ENCODE results near the gene IRGC.
A peak's percentile ranks its signal among the peaks of the same experiment; 100 is the strongest.

The IRGC gene, protein sequence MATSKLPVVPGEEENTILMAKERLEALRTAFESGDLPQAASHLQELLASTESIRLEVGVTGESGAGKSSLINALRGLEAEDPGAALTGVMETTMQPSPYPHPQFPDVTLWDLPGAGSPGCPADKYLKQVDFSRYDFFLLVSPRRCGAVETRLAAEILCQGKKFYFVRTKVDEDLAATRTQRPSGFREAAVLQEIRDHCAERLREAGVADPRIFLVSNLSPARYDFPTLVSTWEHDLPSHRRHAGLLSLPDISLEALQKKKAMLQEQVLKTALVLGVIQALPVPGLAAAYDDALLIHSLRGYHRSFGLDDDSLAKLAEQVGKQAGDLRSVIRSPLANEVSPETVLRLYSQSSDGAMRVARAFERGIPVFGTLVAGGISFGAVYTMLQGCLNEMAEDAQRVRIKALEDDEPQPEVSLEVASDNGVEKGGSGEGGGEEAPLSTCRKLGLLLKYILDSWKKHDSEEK
- total RNA-seq = 0 reads per million in 9 experiments

DNA sequence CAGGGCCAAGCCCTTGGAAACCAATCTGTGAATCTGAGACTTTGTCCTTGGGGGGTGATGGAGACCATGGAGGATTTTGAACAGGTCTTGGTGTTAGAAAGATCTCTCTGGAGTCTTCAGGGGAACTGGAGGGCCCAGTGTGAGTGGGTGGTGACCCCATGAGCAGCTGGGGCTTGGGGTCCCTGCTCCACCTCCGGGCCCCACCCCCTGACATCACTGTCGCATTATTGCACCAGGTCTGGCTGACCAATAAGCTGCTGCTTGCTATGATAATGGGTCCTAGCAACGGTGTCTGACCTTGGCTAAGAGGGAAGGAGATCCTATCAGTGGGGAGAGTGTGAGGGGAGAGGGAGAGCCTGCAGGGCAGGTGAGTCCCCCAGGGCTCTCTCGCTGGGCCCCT lies at the start of gene IRGC:
TSS of gene IRGC (plus strand) at position 301 of the 400 bp plus-strand sequence. CDS start 2,483 bp downstream, outside the sequence.
- DNase-seq = no peak
- Mint-ChIP-seq H3K27me3 (peaks cover 45 to 71% of the 10 kb centered on the region in 2 donors), H3K4me1 (ENCODE audit: low read depth in 2 of 2) (no peaks in the 10 kb centered on the region), H3K4me3 (no peak within 1 kb of the TSS), H3K27ac (no peak within 1 kb of the TSS), H3K9me3 (no peaks in the 10 kb centered on the region), H3K36me3 (ENCODE audit: insufficient read depth) (no peaks in the 10 kb centered on the region)
- no peak for ATAC-seq (replicated peaks)

DNA sequence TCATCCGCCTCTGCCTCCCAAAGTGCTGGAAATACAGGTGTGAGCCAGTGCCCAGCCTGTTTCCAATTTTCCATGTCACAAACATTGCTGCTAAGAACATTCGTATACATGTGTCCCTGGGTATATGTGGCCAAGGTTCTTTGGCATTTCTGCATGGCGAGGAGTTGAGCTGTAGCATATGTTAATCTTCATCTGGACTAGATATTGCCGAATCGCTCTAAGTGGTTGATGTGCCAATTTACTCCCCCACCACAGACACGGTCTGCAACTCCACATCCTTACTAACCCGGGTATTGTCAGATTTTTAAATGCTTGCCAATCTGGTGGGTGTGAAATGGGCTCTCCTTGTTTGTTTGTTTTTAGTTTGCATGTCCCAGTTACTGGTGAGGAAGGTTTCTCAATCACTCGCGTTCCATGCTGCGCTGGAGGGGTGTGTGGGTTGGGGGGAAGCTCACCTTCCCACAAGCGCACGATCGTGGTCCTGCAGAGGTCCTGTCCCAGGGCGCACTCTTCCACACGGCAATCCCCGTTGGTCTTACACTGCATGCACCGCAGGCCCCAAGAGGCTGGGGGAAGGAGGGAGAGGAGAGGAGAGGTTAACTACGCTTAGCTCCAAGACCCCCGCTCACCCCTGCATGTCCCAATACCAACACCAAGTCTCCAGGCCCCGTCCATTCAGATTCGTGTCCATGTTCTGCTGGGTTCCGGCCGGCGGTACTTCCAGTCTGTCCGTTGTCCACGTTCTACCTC lies 48.6 kb upstream of the IRGC start:
- Mint-ChIP-seq H3K9me3 (peaks cover 0 to 3% of the 10 kb centered on the region in 2 donors), H3K36me3 (ENCODE audit: insufficient read depth) (peaks cover 22% of the 10 kb centered on the region), H3K4me3 (peak overlapping the region; percentile 85 to 90), H3K4me1 (ENCODE audit: low read depth in 2 of 2) (peaks cover 34 to 36% of the 10 kb centered on the region in 2 donors), H3K27ac (peak overlapping the region in 1 of 2 donors; percentile 38), H3K27me3 (no peaks in the 10 kb centered on the region)
- DNase-seq (no peak), ATAC-seq (replicated peaks) (no peak)

DNA sequence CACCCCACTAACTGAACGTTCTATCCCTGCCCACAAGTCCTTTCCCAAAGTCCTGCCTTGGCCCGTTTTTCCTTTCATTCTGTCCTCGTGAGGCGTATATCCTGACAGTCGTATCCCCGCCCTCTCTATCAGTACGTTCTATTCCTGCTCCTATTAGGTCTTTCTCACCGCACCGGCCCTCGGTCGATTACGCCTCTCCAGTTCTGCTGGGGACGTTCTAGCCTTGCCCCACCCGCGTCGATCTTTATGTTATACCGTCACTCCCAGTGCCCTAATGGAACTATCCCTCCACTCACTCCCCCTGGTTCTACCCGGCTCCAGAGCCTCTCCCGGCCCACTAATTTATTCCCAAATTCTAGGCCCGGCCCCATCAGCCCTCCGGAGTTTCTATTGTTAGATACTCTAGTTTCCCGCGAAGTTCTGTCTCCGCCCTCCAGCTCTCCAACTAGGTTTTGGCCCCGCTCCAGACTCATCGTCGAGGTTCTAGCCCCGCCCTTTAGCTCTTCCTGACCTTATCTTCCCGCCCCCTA lies 47.9 kb upstream of the IRGC start:
- Mint-ChIP-seq H3K4me1 (ENCODE audit: low read depth in 2 of 2) (peaks cover 34 to 36% of the 10 kb centered on the region in 2 donors), H3K27me3 (no peaks in the 10 kb centered on the region), H3K36me3 (ENCODE audit: insufficient read depth) (peaks cover 18% of the 10 kb centered on the region), H3K4me3 (peak overlapping the region; percentile 85 to 90), H3K9me3 (peaks cover 0 to 3% of the 10 kb centered on the region in 2 donors), H3K27ac (peak overlapping the region; percentile 71 to 82)
- ATAC-seq (replicated peaks) = no peak
- peak in 1 of 3 experiments; percentile 3 for DNase-seq

DNA sequence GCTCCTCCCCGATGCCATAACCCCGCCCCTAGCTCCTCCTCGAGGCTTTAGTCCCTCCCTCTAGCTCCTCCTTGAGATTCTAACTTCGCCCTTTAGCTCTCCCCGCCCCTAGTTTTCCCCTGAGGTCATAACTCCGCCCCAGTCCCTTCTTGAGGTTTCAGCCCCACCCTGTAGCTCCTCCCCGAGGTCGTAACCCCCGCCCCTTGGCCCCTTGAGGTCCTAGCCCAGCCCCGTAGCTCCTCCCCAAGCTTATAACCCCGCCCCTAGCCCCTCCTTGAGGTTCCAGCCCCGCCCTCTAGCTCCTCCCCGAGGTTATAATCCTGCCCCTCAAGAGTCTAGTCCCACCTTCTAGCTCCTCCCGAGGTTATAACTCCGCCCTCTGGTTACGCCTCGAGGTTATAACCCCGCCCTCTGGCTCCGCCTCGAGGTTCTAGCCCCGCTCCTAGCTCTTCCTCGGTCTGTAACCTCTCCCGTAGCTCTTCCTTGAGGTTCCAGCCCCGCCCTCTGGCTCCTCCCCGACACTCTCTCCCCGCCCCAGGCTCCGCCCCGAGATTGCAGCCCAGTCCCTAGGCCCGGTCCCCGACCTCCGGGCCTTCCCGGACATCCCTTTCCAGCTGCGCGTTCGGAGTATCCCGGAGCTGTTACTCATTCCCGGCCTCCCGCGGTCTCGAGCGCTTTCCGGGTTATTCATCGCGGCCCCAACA lies 47.3 kb upstream of the IRGC start:
- no peaks in the 10 kb centered on the region for H3K27me3 Mint-ChIP-seq
- H3K4me1 Mint-ChIP-seq (ENCODE audit: low read depth in 2 of 2) = peaks cover 32 to 34% of the 10 kb centered on the region in 2 donors

DNA sequence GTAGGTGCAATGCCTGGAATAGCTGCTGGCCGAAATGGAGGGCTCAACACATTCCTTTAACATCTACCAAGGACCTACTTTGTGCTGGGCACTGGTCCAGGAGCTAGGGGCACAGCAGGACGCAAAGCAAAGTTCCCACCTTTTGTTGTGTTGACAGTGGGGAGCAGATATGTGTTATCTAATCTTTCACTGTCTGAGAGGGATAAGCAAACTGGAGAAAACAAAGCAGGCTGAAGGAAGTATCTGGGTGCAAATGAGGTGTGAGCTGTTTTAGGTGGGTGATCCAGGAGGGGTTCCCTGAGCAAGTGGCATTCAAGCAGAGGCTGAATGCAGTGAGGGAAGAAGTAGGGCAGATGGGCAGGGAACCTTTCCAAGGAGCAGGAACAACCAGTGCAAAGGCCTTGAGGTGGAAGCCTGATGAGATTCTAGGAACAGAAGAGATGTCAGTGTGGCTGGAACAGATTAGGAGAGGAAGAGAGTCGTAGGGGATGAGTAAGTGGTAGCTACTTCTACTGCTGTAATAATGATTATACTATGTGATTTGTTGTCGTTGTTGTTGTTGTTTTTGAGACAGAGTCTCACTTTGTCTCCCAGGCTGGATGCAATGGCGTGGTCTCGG lies 43.7 kb upstream of the IRGC start:
- peaks cover 11% of the 10 kb centered on the region for H3K36me3 Mint-ChIP-seq (ENCODE audit: insufficient read depth)
- peaks cover 0 to 3% of the 10 kb centered on the region in 2 donors for H3K9me3 Mint-ChIP-seq
- ATAC-seq (replicated peaks) (no peak), DNase-seq (no peak)
- no peak overlapping the region for H3K4me3 Mint-ChIP-seq
- H3K27ac Mint-ChIP-seq = no peak overlapping the region
- peaks cover 22 to 26% of the 10 kb centered on the region in 2 donors for H3K4me1 Mint-ChIP-seq (ENCODE audit: low read depth in 2 of 2)
- no peaks in the 10 kb centered on the region for H3K27me3 Mint-ChIP-seq

More for the DNA sequence above, 47.3 kb upstream of the IRGC start:
- Mint-ChIP-seq H3K36me3 (ENCODE audit: insufficient read depth) (peaks cover 18% of the 10 kb centered on the region), H3K27ac (peak overlapping the region; percentile 71 to 82), H3K4me3 (peak overlapping the region; percentile 85 to 90), H3K9me3 (peaks cover 0 to 3% of the 10 kb centered on the region in 2 donors)
- DNase-seq = peak; percentile 91 to 95 (median 93)
- ATAC-seq (replicated peaks) = peak; percentile 80

DNA sequence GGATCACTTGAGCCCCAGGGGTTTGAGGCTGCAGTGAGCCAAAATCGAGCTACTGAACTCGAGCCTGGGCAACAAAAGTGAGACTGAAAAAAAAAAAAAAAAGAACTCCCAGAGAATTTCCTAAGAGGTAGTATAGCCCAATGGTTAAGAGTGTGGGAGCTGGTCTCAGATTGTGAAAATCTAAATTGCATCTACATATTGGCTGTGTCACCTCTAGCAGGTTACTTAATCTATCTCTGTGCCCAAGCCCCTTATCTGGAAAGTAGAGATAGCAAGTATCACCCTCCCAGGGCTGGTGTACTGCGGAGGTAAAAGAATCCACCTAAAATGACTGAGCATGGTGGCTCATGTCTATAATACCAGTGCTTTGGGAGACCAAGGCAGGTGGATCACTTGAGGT lies 42.2 kb upstream of the IRGC start:
- H3K27me3 Mint-ChIP-seq = no peaks in the 10 kb centered on the region
- H3K27ac Mint-ChIP-seq = no peak overlapping the region
- H3K4me1 Mint-ChIP-seq (ENCODE audit: low read depth in 2 of 2) = peaks cover 12 to 16% of the 10 kb centered on the region in 2 donors
- no peaks in the 10 kb centered on the region for H3K9me3 Mint-ChIP-seq
- peaks cover 8% of the 10 kb centered on the region for H3K36me3 Mint-ChIP-seq (ENCODE audit: insufficient read depth)
- ATAC-seq (replicated peaks) (no peak), DNase-seq (no peak)
- H3K4me3 Mint-ChIP-seq = no peak overlapping the region

DNA sequence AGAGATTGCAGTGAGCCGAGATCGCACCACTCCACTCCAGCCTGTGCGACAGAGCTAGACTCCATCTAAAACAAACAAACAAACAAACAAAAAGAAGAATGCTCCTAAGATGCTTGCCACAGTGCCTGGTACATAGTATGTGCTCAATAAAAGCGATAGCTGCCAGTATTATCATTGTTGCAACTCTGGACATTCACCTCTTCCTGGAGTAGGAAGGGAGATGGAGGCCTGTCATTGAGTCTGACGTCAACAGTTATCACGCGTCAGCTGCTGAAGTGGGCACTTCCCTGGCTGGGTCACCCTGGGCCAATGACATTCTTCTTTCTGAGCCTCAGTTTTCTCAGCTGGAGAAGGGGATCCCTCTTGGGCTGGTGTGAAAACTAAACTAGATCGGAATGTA lies 41.7 kb upstream of the IRGC start:
- DNase-seq = no peak
- no peak overlapping the region for H3K4me3 Mint-ChIP-seq
- H3K27me3 Mint-ChIP-seq = no peaks in the 10 kb centered on the region
- peaks cover 8% of the 10 kb centered on the region for H3K36me3 Mint-ChIP-seq (ENCODE audit: insufficient read depth)
- H3K4me1 Mint-ChIP-seq (ENCODE audit: low read depth in 2 of 2) = peaks cover 11 to 12% of the 10 kb centered on the region in 2 donors
- no peak for ATAC-seq (replicated peaks)
- H3K27ac Mint-ChIP-seq = no peak overlapping the region
- no peaks in the 10 kb centered on the region for H3K9me3 Mint-ChIP-seq

DNA sequence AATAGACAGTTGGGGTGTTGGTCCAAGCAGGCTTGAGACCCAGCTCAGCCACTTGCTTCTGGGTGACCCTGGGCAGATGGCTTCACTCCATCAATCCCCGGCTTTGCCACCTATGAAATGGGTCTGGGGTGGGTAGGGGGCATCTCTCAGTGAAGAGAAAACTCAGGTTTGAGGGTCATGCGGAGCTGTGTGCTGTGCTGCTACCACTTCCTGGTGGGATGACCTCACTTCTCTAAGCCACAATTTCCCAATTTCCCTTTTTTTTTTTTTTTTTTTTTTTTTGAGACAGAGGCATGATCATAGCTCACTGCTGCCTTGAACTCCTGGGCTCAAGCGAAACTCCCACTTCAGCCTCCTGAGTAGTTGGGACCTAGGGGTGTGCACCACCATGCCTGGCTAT lies 41.3 kb upstream of the IRGC start:
- no peak overlapping the region for H3K4me3 Mint-ChIP-seq
- ATAC-seq (replicated peaks) (no peak), DNase-seq (no peak)
- H3K27ac Mint-ChIP-seq = peak overlapping the region in 1 of 2 donors; percentile 2
- H3K4me1 Mint-ChIP-seq (ENCODE audit: low read depth in 2 of 2) = peaks cover 11 to 12% of the 10 kb centered on the region in 2 donors
- H3K36me3 Mint-ChIP-seq (ENCODE audit: insufficient read depth) = peaks cover 5% of the 10 kb centered on the region
- no peaks in the 10 kb centered on the region for H3K9me3 Mint-ChIP-seq
- H3K27me3 Mint-ChIP-seq = no peaks in the 10 kb centered on the region

DNA sequence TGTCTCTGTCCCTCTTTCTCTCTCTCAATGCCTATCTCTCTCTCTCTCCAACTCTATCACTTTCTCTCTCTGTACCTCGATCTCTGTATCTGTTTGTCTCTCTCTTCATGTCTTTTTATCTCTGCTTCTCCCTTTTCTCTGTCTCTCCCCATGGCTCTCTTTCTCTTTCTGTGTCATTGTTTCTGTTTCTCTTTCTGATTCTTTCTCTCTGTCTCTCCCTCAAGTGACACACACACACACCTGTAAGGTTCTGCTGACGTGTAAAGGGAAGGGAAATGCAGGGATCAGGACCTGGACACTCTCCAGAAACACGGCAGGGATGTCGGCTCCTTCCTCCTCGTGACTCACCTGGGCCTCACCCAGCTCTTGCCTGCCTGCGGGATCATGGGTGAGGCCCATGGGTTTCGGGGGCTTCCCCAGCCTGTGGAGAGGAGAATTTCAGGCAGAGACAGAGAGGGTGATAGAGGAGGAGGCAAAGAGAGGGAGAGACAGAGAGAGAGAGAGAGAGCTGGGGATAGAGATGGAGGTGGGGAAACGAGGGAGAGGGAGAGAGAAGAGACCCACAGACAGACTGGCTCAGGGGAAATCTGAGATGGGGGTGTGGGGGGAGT lies 40.5 kb upstream of the IRGC start:
- H3K27me3 Mint-ChIP-seq = no peaks in the 10 kb centered on the region
- no peaks in the 10 kb centered on the region for H3K9me3 Mint-ChIP-seq
- no peaks in the 10 kb centered on the region for H3K36me3 Mint-ChIP-seq (ENCODE audit: insufficient read depth)
- DNase-seq (no peak), ATAC-seq (replicated peaks) (no peak)
- H3K4me1 Mint-ChIP-seq (ENCODE audit: low read depth in 2 of 2) = peaks cover 4% of the 10 kb centered on the region in 2 donors
- H3K4me3 Mint-ChIP-seq = no peak overlapping the region
- peak overlapping the region; percentile 2 to 4 for H3K27ac Mint-ChIP-seq

DNA sequence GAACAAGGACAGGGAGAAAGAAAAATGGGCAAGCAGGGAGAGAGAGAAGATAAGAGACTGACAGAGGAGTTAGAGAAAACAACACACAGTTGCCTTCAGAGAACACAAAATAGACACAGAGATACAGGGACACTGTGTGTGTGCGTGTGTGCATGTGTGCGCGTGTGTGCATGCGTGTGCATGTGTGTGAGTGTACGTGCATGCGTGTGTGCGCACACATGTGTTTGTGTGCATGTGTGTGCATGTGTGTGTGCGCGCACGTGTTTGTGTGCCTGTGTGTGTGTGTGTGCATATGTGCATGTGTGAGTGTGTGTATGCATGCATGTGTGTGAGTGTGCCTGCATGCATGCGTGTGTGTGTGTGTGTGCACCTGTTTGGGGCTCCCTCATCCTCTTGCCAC lies 40.0 kb upstream of the IRGC start:
- DNase-seq (no peak), ATAC-seq (replicated peaks) (no peak)
- peaks cover 3 to 4% of the 10 kb centered on the region in 2 donors for H3K4me1 Mint-ChIP-seq (ENCODE audit: low read depth in 2 of 2)
- no peak overlapping the region for H3K4me3 Mint-ChIP-seq
- H3K27ac Mint-ChIP-seq = peak overlapping the region in 1 of 2 donors; percentile 4
- no peaks in the 10 kb centered on the region for H3K27me3 Mint-ChIP-seq
- H3K36me3 Mint-ChIP-seq (ENCODE audit: insufficient read depth) = no peaks in the 10 kb centered on the region
- H3K9me3 Mint-ChIP-seq = no peaks in the 10 kb centered on the region

DNA sequence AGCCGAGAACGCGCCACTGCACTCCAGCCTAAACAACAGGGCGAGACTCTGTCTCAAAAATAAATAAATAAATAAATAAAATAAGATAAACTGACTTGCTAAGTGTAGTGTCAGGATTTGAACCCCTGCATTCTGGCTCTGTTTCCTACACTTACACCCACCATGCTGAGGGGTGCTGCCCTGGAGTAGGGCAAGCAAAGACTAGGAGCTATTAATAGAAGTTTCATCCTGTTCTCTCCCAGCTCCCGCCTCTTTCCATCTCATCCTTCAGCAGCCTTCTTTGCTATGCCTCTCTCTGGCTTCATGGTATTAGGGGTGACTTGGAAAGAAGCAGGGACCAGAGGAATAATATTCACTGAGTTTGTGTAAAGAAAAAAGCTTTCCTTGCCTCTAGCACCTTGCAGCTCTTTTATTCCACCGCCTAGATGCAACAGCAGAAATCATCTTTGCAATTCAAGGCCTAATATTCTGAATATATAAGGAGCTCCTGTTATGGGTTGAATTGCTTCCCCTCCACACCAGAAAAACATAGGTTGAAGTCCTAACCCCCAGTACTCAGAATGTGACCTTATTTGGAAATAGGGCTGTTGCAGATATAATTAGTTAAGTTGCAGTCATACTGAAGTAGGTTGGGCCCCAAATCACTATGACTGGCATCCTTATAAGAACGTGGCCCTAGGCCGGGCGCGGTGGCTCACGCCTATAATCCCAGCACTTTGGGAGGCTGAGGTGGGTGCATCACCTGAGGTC lies 37.2 kb upstream of the IRGC start:
- H3K27ac Mint-ChIP-seq = no peak overlapping the region
- no peak overlapping the region for H3K4me3 Mint-ChIP-seq
- no peaks in the 10 kb centered on the region for H3K27me3 Mint-ChIP-seq
- H3K4me1 Mint-ChIP-seq (ENCODE audit: low read depth in 2 of 2) = peaks cover 3 to 4% of the 10 kb centered on the region in 2 donors
- no peaks in the 10 kb centered on the region for H3K9me3 Mint-ChIP-seq
- no peaks in the 10 kb centered on the region for H3K36me3 Mint-ChIP-seq (ENCODE audit: insufficient read depth)
- no peak for DNase-seq
- ATAC-seq (replicated peaks) = no peak

DNA sequence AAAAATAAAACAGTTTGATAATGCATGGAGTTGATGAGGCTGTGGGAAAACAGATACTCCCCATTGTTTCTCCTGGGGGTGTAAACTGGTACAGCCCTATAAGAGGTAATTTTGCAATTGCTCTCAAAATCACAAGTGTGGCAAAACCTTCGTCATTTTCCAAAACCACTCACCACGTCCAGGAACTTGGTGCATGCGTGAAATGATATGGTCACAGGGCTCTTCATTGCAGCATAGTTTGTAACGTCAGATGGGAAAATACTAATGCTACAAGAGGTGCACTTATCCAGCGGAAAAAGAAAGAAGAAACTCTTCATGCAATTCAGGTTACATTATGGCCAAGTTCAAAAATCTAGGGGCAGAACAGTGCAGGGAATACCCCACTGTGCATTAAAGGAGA lies 34.1 kb upstream of the IRGC start:
- H3K36me3 Mint-ChIP-seq (ENCODE audit: insufficient read depth) = no peaks in the 10 kb centered on the region
- H3K4me3 Mint-ChIP-seq = no peak overlapping the region
- no peaks in the 10 kb centered on the region for H3K9me3 Mint-ChIP-seq
- DNase-seq (no peak), ATAC-seq (replicated peaks) (no peak)
- H3K4me1 Mint-ChIP-seq (ENCODE audit: low read depth in 2 of 2) = no peaks in the 10 kb centered on the region
- no peak overlapping the region for H3K27ac Mint-ChIP-seq
- no peaks in the 10 kb centered on the region for H3K27me3 Mint-ChIP-seq

All from effector memory CD8-positive, alpha-beta T cell (primary cell).